Measurements from ENCODE around the gene PLAA.
A peak's percentile ranks its signal among the peaks of the same experiment; 100 is the strongest.
"Not testable (repeated sequence)": the region's sequence is repeated elsewhere in the genome, so short reads cannot be mapped to it uniquely, and the experiment has no call there.

PLAA gene

GRCh38 chr9:26937816-26938371 is 9.1 kb downstream of the PLAA start:
- FAIRE-seq = no peak

GRCh38 chr9:26935847-26936246 is 11.2 kb downstream of the PLAA start:
- FAIRE-seq (no peak), DNase-seq (ENCODE audit: extremely low spot score, insufficient read length, low read depth) (no peak)

More at GRCh38 chr9:26937816-26938371, 9.1 kb downstream of the PLAA start:
- no peak for DNase-seq (ENCODE audit: extremely low spot score, insufficient read length, low read depth)

- FAIRE-seq (no peak), DNase-seq (ENCODE audit: extremely low spot score, insufficient read length, low read depth) (no peak)
Observed at GRCh38 chr9:26928902-26929495, 18.0 kb downstream of the PLAA start.

- DNase-seq (ENCODE audit: extremely low spot score, insufficient read length, low read depth) = no peak
- FAIRE-seq = no peak
Observed at GRCh38 chr9:26925609-26926008, 21.4 kb downstream of the PLAA start.

GRCh38 chr9:26919698-26920097 is 27.3 kb downstream of the PLAA start:
- no peak for DNase-seq (ENCODE audit: extremely low spot score, insufficient read length, low read depth)
- FAIRE-seq = no peak

GRCh38 chr9:26913138-26913668 is 33.8 kb downstream of the PLAA start:
- DNase-seq (ENCODE audit: extremely low spot score, insufficient read length, low read depth) = no peak

GRCh38 chr9:26904671-26905070 is 42.4 kb downstream of the PLAA start:
- FAIRE-seq (no peak), DNase-seq (ENCODE audit: extremely low spot score, insufficient read length, low read depth) (no peak)

More at GRCh38 chr9:26913138-26913668, 33.8 kb downstream of the PLAA start:
- FAIRE-seq = no peak

GRCh38 chr9:26904070-26904469 is 43.0 kb downstream of the PLAA start:
- DNase-seq (ENCODE audit: extremely low spot score, insufficient read length, low read depth) (no peak), FAIRE-seq (no peak)

- no peak for FAIRE-seq
Observed at GRCh38 chr9:26893030-26893676, 53.9 kb downstream of the PLAA start.

GRCh38 chr9:26892251-26893029 is 54.6 kb downstream of the PLAA start, which contains the start of gene CAAP1:
Gene CAAP1, minus strand, starts transcription at chr9:26892802. Its CDS starts 87 bp downstream, at chr9:26892715.
- FAIRE-seq = peak; percentile 96
- DNase-seq (ENCODE audit: extremely low spot score, insufficient read length, low read depth) = peak; percentile 88

More at GRCh38 chr9:26893030-26893676, 53.9 kb downstream of the PLAA start:
- no peak for DNase-seq (ENCODE audit: extremely low spot score, insufficient read length, low read depth)

GRCh38 chr9:26891726-26892125 is 55.3 kb downstream of the PLAA start:
- FAIRE-seq = no peak
- DNase-seq (ENCODE audit: extremely low spot score, insufficient read length, low read depth) = no peak

GRCh38 chr9:26888271-26888670 is 58.8 kb downstream of the PLAA start:
- FAIRE-seq = peak; percentile 57
- no peak for DNase-seq (ENCODE audit: extremely low spot score, insufficient read length, low read depth)

- no peak for DNase-seq (ENCODE audit: extremely low spot score, insufficient read length, low read depth)
- no peak for FAIRE-seq
Observed at GRCh38 chr9:26882154-26882553, 64.9 kb downstream of the PLAA start.

- FAIRE-seq = no peak
- DNase-seq (ENCODE audit: extremely low spot score, insufficient read length, low read depth) = no peak
Observed at GRCh38 chr9:26880262-26880661, 66.8 kb downstream of the PLAA start.

- FAIRE-seq; DNase-seq (ENCODE audit: extremely low spot score, insufficient read length, low read depth): not testable (repeated sequence)
Observed at GRCh38 chr9:26875155-26875554, 71.9 kb downstream of the PLAA start.

GRCh38 chr9:26870292-26870691 is 76.8 kb downstream of the PLAA start:
- FAIRE-seq = no peak
- DNase-seq (ENCODE audit: extremely low spot score, insufficient read length, low read depth) = no peak

GRCh38 chr9:26863074-26863473 is 84.0 kb downstream of the PLAA start:
- FAIRE-seq (no peak), DNase-seq (ENCODE audit: extremely low spot score, insufficient read length, low read depth) (no peak)

- FAIRE-seq (peak; percentile 26), DNase-seq (ENCODE audit: extremely low spot score, insufficient read length, low read depth) (no peak)
Observed at GRCh38 chr9:26856413-26857032, 90.5 kb downstream of the PLAA start.

All from GM18507 (cell line).